K562 (cell line): ENCODE results near the gene GRM3. TPM values are rescaled to one million over a fixed set of nuclear protein-coding genes. Genes with fewer than 3 reads are reported as not detected.

ENCODE experiments used
- ATAC-seq: fragments of 200-7000 bp; cut with Tn5 transposase; 3 replicates; pipeline ENCODE4 v1.9.1; 2020; ENCODE audit warnings: moderate library complexity
- BruUV-seq: library from RNA; stranded (reverse); fragments of 400-500 nt; replicated peaks from 2 replicates; lab custom pipeline; 2021; lab: Mats Ljungman, UMichigan
- CTCF ChIA-PET: fragments of 300-600 bp; formaldehyde crosslinking; extraction: SDS; loops from one replicate; lab custom pipeline; 2021; ENCODE audit warnings: low intra/inter-chr PET ratio; lab: Yijun Ruan, JAX
- POLR2A ChIA-PET: fragments of 300-600, 350-650 bp; sonication (Branson Sonifier 250); formaldehyde crosslinking; extraction: SDS; loops from one replicate; lab custom pipeline; 2021; ENCODE audit warnings: antibody characterized with exemption, inconsistent platforms; lab: Yijun Ruan, JAX
- DNase-seq, 4 experiments: peaks; one replicate each; pipeline versions ENCODE4 v3.0.0 to v3.0.0-alpha.2; 2011 to 2018; ENCODE audit warnings: low spot score in 3 of 4, mixed read lengths in 3 of 4; ENCODE audit errors: extremely low read depth in 1 of 4
- FAIRE-seq: peaks from 2 replicates; lab custom pipeline; 2011; peaks lifted over from hg19 to GRCh38; lab: Jason Lieb, UNC
- H2AFZ ChIP-seq: 2 replicates; pipeline ENCODE4 v1.6.0; 2011; ENCODE audit warnings: low read depth, low read length, control low read depth, inconsistent platforms
- H3K27ac ChIP-seq: fragments of 200-600 bp; 3 replicates; pipeline ENCODE4 v1.8.0; 2011; ENCODE audit warnings: low read depth, mild to moderate bottlenecking, control low read depth, inconsistent platforms, low read length, moderate library complexity, mixed read lengths; ENCODE audit errors: extremely low read depth
- H3K27me3 ChIP-seq, 2 experiments: fragments of 300-600 bp in 1 of 2; 2 replicates in 1 of 2; 3 replicates in 1 of 2; pipeline versions ENCODE4 v1.6.0 to v1.8.0; 2011; ENCODE audit warnings: inconsistent platforms in 2 of 2, low read length in 2 of 2, mild to moderate bottlenecking in 1 of 2, mixed read lengths in 1 of 2, moderate library complexity in 1 of 2; ENCODE audit not compliant: control insufficient read depth in 2 of 2, insufficient read depth in 2 of 2
- H3K36me3 ChIP-seq: fragments of 300-600 bp; 3 replicates; pipeline ENCODE4 v1.8.0; 2011; ENCODE audit warnings: mild to moderate bottlenecking, low read length, inconsistent platforms; ENCODE audit not compliant: control insufficient read depth, insufficient read depth
- H3K4me1 ChIP-seq, 2 experiments: fragments of 200-600 bp in 1 of 2; replicated peaks in 1 of 2; 2 replicates in 1 of 2; 3 replicates in 1 of 2; pipeline versions ENCODE4 v1.5.1 to v1.8.0; 2011; ENCODE audit warnings: inconsistent platforms in 2 of 2, low read length in 2 of 2, mild to moderate bottlenecking in 1 of 2, mixed read lengths in 1 of 2, moderate library complexity in 1 of 2; ENCODE audit not compliant: control insufficient read depth in 2 of 2, insufficient read depth in 2 of 2
- H3K4me2 ChIP-seq: 2 replicates; pipeline ENCODE4 v1.6.1; 2011; ENCODE audit warnings: low read length, control low read depth, inconsistent platforms, mixed read lengths; ENCODE audit not compliant: insufficient read depth
- H3K4me3 ChIP-seq: fragments of 200-600 bp; sonication (generic), shearing (Covaris generic); 2 replicates; pipeline ENCODE4 v1.5.1; 2016; ENCODE audit warnings: control low read depth, inconsistent platforms
- H3K79me2 ChIP-seq: fragments of 200-600 bp; 3 replicates; pipeline ENCODE4 v1.8.0; 2011; ENCODE audit warnings: low read length, inconsistent platforms; ENCODE audit not compliant: control insufficient read depth, insufficient read depth
- H3K9ac ChIP-seq, 2 experiments: 2 replicates each; pipeline versions ENCODE4 v1.6.0 to v1.6.1; 2011; ENCODE audit warnings: low read depth in 2 of 2, low read length in 2 of 2, control low read depth in 1 of 2, inconsistent platforms in 1 of 2, mild to moderate bottlenecking in 1 of 2, mixed read lengths in 1 of 2; ENCODE audit not compliant: insufficient read depth in 1 of 2
- H3K9me1 ChIP-seq: one replicate; pipeline ENCODE4 v1.6.0; 2011; ENCODE audit warnings: inconsistent platforms, mild to moderate bottlenecking, low read length, moderate library complexity; ENCODE audit not compliant: control insufficient read depth, insufficient read depth
- H3K9me3 ChIP-seq: replicated peaks from 2 replicates; pipeline ENCODE4 v1.5.1; 2011; ENCODE audit warnings: low read depth, low read length, inconsistent platforms; ENCODE audit not compliant: control insufficient read depth, insufficient read depth
- H4K20me1 ChIP-seq: replicated peaks from 2 replicates; pipeline ENCODE4 v1.6.1; 2011; ENCODE audit warnings: low read length, inconsistent platforms, mixed read lengths; ENCODE audit not compliant: control insufficient read depth, insufficient read depth
- ARID1B ChIP-seq: fragments of 450-650 bp; IDR thresholded peaks from 2 replicates; pipeline ENCODE4 v1.6.1; 2016; ENCODE audit warnings: antibody characterized with exemption, mild to moderate bottlenecking, inconsistent platforms
- ATF3 ChIP-seq, 2 experiments: fragments of 450-650 bp in 1 of 2; sonication (generic) in 1 of 2; formaldehyde crosslinking in 1 of 2; IDR thresholded peaks in 1 of 2; conservative IDR thresholded peaks in 1 of 2; 2 replicates each; pipeline versions ENCODE4 v1.6.1 to v1.8.1; 2016 to 2023; ENCODE audit warnings: mild to moderate bottlenecking in 2 of 2, moderate library complexity in 2 of 2, inconsistent platforms in 1 of 2, missing genetic modification reagents in 1 of 2
- BRD4 ChIP-seq: fragments of 200-600 bp; sonication (generic); IDR thresholded peaks from 2 replicates; pipeline ENCODE4 v1.6.1; 2017; ENCODE audit warnings: inconsistent platforms
- DMBX1 ChIP-seq: fragments of 250-450 bp; sonication (Bioruptor Pico); IDR thresholded peaks from 2 replicates; pipeline ENCODE4 v1.8.0; 2022; ENCODE audit warnings: inconsistent platforms, mild to moderate bottlenecking, moderate library complexity, borderline replicate concordance
- FOXO4 ChIP-seq: fragments of 450-650 bp; formaldehyde crosslinking; IDR thresholded peaks from 2 replicates; pipeline ENCODE4 v1.4.0; 2020; ENCODE audit warnings: mild to moderate bottlenecking, moderate library complexity
- MAZ ChIP-seq, 2 experiments: fragments of 450-650 bp in 1 of 2; sonication (generic) in 1 of 2; formaldehyde crosslinking; IDR thresholded peaks in 1 of 2; conservative IDR thresholded peaks in 1 of 2; 2 replicates each; pipeline versions ENCODE4 v1.4.0 to v1.5.0; 2020; ENCODE audit warnings: mild to moderate bottlenecking in 1 of 2, missing genetic modification reagents in 1 of 2
- MTA2 ChIP-seq: fragments of 450-650 bp; IDR thresholded peaks from 2 replicates; pipeline ENCODE4 v1.6.1; 2016; ENCODE audit warnings: low read depth
- MXI1 ChIP-seq: IDR thresholded peaks from 2 replicates; pipeline ENCODE4 v1.6.1; 2011; ENCODE audit warnings: low read depth, mild to moderate bottlenecking, improper control_type of control experiment, low read length
- PTBP1 ChIP-seq: fragments of 200-400 bp; formaldehyde crosslinking; IDR thresholded peaks from 2 replicates; pipeline ENCODE4 v1.6.1; 2017; ENCODE audit warnings: low read depth, low read length
- RBM15 ChIP-seq: fragments of 200-400 bp; formaldehyde crosslinking; IDR thresholded peaks from 2 replicates; pipeline ENCODE4 v1.6.1; 2018; ENCODE audit warnings: mild to moderate bottlenecking, low read length, moderate library complexity; ENCODE audit not compliant: insufficient read depth
- XRCC5 ChIP-seq: fragments of 200-400 bp; formaldehyde crosslinking; IDR thresholded peaks from 2 replicates; pipeline ENCODE4 v1.6.1; 2017; ENCODE audit warnings: low read depth, mild to moderate bottlenecking, low read length
- ZBTB7A ChIP-seq: IDR thresholded peaks from 2 replicates; pipeline ENCODE4 v1.6.1; 2011; ENCODE audit warnings: low read depth, mild to moderate bottlenecking, low read length, moderate library complexity, borderline replicate concordance; ENCODE audit not compliant: control insufficient read depth
- ZNF639 ChIP-seq, 2 experiments: fragments of 200-800 bp in 1 of 2; sonication (Bioruptor generic) in 1 of 2; sonication (generic) in 1 of 2; formaldehyde crosslinking in 1 of 2; IDR thresholded peaks in 1 of 2; conservative IDR thresholded peaks in 1 of 2; 2 replicates each; pipeline versions ENCODE4 v1.5.0 to v1.6.1; 2016 to 2020; ENCODE audit warnings: missing compliant biosample characterization in 1 of 2, missing genetic modification characterization in 1 of 2, missing genetic modification reagents in 1 of 2
- in situ Hi-C: fragments of 300-500 bp; cut with MboI; formaldehyde crosslinking; loops from 4 replicates; pipeline ENCODE4 v1.15.0; 2018; ENCODE audit warnings: inconsistent platforms, mixed read lengths
- intact Hi-C: fragments of 100-400 bp; cut with micrococcal nuclease; formaldehyde crosslinking; loops from 2 replicates; pipeline ENCODE4 v1.14.2; 2022
- polyA plus RNA-seq, 8 experiments: library from polyadenylated mRNA; depleted of rRNA in 4 of 8; stranded (reverse) in 5 of 8; unstranded in 3 of 8; fragments of >200 nt; fragmentation: Nextera tagmentation in 2 of 8; fragmentation: Illumina TruSeq in 1 of 8; extraction: Ambion mirVana in 2 of 8; extraction: Trizol in 1 of 8; gene quantifications; 2 replicates each; pipeline versions ENCODE4 v1.2.1 to v1.2.3, GENCODE V29; 2011 to 2014; ENCODE audit warnings: inconsistent platforms in 1 of 8, missing spikeins in 1 of 8
- total RNA-seq, 7 experiments: library from RNA; depleted of rRNA in 6 of 7; stranded (reverse); fragments of >200 nt in 6 of 7; fragmentation: Illumina TruSeq in 2 of 7; extraction: Trizol in 2 of 7; gene quantifications; 2 replicates each; pipeline versions ENCODE4 v1.2.1 to v1.2.3, GENCODE V29; 2011 to 2021; ENCODE audit warnings: low replicate concordance in 1 of 7

Gene GRM3
- total and polyA plus RNA-seq, 9 of the 15 experiments (the other 6 are each of a cell fraction or from before 2014, with no cell fraction given), result 0.03 to 0.08 (median 0.03) TPM; not detected in 6

- TF ChIP-seq FOXO4, result no peak
- no peak for TF ChIP-seq RBM15
- no peak for TF ChIP-seq PTBP1
- TF ChIP-seq MAZ (CRISPR knock-in tag; conservative IDR thresholded peaks at IDR 0.05 in 1 of 2, IDR thresholded peaks at IDR 0.05 in 1 of 2), result no peak
- TF ChIP-seq ZNF639 (CRISPR knock-in tag; conservative IDR thresholded peaks at IDR 0.05 in 1 of 2, IDR thresholded peaks at IDR 0.05 in 1 of 2), result no peak
- TF ChIP-seq MXI1, result no peak
- TF ChIP-seq ARID1B, result no peak
Observed at GRCh38 chr7:86898171-86898570, 254.5 kb downstream of the GRM3 start (continued).

- no peak overlapping the region for H2AFZ ChIP-seq
- CTCF ChIA-PET, result no interaction called here
- no peak for TF ChIP-seq ATF3 (IDR thresholded peaks at IDR 0.05)
- TF ChIP-seq ATF3 (CRISPR knock-in tag; conservative IDR thresholded peaks at IDR 0.05), result no peak
- TF ChIP-seq DMBX1, result no peak
- TF ChIP-seq ZBTB7A, result no peak
- TF ChIP-seq XRCC5, result no peak
- no peak for TF ChIP-seq MTA2
- TF ChIP-seq BRD4, result no peak
- no peak overlapping the region for H3K4me3 ChIP-seq
- no peak for FAIRE-seq
- intact Hi-C loops (loop anchor here (10.0 kb wide), 2 partner anchors 306 to 436 kb away; no protein-coding TSS in a partner anchor), in situ Hi-C loops (loop anchor here (25.0 kb wide), 1 partner anchor 511 kb away; no protein-coding TSS in a partner anchor)
- no TSS peak for BruUV-seq
- no peak for ATAC-seq
- DNase-seq, result no peak
- peaks cover 15% of the 10 kb centered on the region; the same call in 2 of the 3 replicates for H3K36me3 ChIP-seq
- H3K4me2 ChIP-seq, result no peak overlapping the region
- H3K27ac ChIP-seq, result no peak overlapping the region
- POLR2A ChIA-PET, result no interaction called here
- H3K4me1 ChIP-seq, result no peaks in the 10 kb centered on the region
- H3K27me3 ChIP-seq, result no peaks in the 10 kb centered on the region
- H3K79me2 ChIP-seq, result no peaks in the 10 kb centered on the region
- no peaks in the 10 kb centered on the region for H4K20me1 ChIP-seq
- H3K9ac ChIP-seq, result no peak overlapping the region
- H3K9me1 ChIP-seq, result no peaks in the 10 kb centered on the region
- no peaks in the 10 kb centered on the region for H3K9me3 ChIP-seq
Observed at GRCh38 chr7:86900886-86901285, 257.2 kb downstream of the GRM3 start.
